Stomach (tissue), 4 donors: Measurements from ENCODE around the gene SLC35F4.

ENCODE experiments used
- POLR2A ChIP-seq, 4 donors: fragments of 450-650 bp; IDR thresholded peaks; one replicate each; pipeline ENCODE4 v1.6.1; 2016; ENCODE audit warnings: antibody characterized with exemption in 4 of 4, control low read depth in 2 of 4, mild to moderate bottlenecking in 1 of 4, moderate library complexity in 1 of 4
- TF ChIP-seq, protein P1 (sequence below), 7 experiments: fragments of 450-650 bp in 4 of 7; fragments of 200-600 bp in 3 of 7; sonication (generic) in 3 of 7; IDR thresholded peaks; one replicate each; pipeline ENCODE4 v1.5.1; 2016 to 2019; ENCODE audit warnings: antibody characterized with exemption in 7 of 7, control low read depth in 2 of 7, mild to moderate bottlenecking in 1 of 7

DNA sequence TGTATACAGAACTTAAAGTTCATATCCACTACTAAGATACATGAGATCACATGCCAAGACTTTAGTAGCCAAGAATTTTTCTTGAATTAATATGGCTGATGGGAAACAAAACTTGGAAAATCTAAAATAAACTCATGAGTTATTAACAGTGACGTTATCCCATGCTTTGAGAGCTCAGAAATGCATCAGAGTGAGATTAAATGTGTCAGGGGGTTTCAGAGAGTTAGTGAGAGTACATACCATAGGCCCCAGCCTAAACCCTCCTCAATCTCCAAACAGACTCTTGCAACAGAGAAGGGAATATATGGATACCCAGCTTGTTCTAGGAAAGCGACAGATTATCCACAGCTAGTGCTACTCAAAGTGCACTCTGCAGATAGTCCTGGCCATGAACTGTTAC lies 19.3 kb downstream of the SLC35F4 start:
- TF ChIP-seq POLR2A (IDR thresholded peaks at IDR 0.05): no peak
- TF ChIP-seq, protein P1, sequence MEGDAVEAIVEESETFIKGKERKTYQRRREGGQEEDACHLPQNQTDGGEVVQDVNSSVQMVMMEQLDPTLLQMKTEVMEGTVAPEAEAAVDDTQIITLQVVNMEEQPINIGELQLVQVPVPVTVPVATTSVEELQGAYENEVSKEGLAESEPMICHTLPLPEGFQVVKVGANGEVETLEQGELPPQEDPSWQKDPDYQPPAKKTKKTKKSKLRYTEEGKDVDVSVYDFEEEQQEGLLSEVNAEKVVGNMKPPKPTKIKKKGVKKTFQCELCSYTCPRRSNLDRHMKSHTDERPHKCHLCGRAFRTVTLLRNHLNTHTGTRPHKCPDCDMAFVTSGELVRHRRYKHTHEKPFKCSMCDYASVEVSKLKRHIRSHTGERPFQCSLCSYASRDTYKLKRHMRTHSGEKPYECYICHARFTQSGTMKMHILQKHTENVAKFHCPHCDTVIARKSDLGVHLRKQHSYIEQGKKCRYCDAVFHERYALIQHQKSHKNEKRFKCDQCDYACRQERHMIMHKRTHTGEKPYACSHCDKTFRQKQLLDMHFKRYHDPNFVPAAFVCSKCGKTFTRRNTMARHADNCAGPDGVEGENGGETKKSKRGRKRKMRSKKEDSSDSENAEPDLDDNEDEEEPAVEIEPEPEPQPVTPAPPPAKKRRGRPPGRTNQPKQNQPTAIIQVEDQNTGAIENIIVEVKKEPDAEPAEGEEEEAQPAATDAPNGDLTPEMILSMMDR (IDR thresholded peaks at IDR 0.05): no peak
